H1 (cell line): ENCODE data around the gene ZNF808. TPM values are rescaled to one million over a fixed set of nuclear protein-coding genes. Genes with fewer than 3 reads are reported as not detected.

Source experiments
- CTCF ChIA-PET: fragments of 300-600 bp; sonication (Branson Sonifier 250); formaldehyde crosslinking; loops from one replicate; lab custom pipeline; 2021; ENCODE audit not compliant: partially characterized antibody; lab: Charles Lee
- POLR2A ChIA-PET: fragments of 300-600 bp; sonication (Branson Sonifier 250); formaldehyde crosslinking; loops from one replicate; lab custom pipeline; 2021; ENCODE audit warnings: inconsistent platforms; ENCODE audit not compliant: partially characterized antibody; lab: Charles Lee
- DNase-seq, 2 experiments: peaks; one replicate each; pipeline versions ENCODE4 v3.0.0 to v3.0.0-alpha.2; 2010 to 2022; ENCODE audit warnings: low spot score in 2 of 2, low read depth in 1 of 2, mixed read lengths in 1 of 2
- FAIRE-seq: peaks from 2 replicates; lab custom pipeline; 2011; peaks lifted over from hg19 to GRCh38; lab: Jason Lieb, UNC
- H2AFZ ChIP-seq: 2 replicates; pipeline ENCODE4 v1.8.1; 2012; ENCODE audit warnings: low read length, inconsistent platforms
- H2AK5ac ChIP-seq: 2 replicates; pipeline ENCODE4 v1.6.1; 2013; ENCODE audit warnings: low read depth, low read length
- H2BK120ac ChIP-seq: replicated peaks from 2 replicates; pipeline ENCODE3; 2013; ENCODE audit warnings: low read depth, low read length, inconsistent platforms
- H2BK12ac ChIP-seq: 2 replicates; pipeline ENCODE4 v1.6.1; 2013; ENCODE audit warnings: low read depth, low read length
- H2BK15ac ChIP-seq: 2 replicates; pipeline ENCODE4 v1.6.1; 2013; ENCODE audit warnings: low read length
- H2BK20ac ChIP-seq: 2 replicates; pipeline ENCODE4 v1.6.1; 2013; ENCODE audit warnings: low read length
- H2BK5ac ChIP-seq: 2 replicates; pipeline ENCODE4 v1.6.1; 2013; ENCODE audit warnings: low read depth, low read length
- H3K14ac ChIP-seq: 2 replicates; pipeline ENCODE4 v1.6.1; 2013; ENCODE audit warnings: inconsistent platforms; ENCODE audit not compliant: insufficient read length
- H3K18ac ChIP-seq: 2 replicates; pipeline ENCODE4 v1.6.1; 2013; ENCODE audit warnings: low read length; ENCODE audit errors: extremely low read depth
- H3K23ac ChIP-seq: 2 replicates; pipeline ENCODE4 v1.6.1; 2013; ENCODE audit warnings: inconsistent platforms; ENCODE audit not compliant: insufficient read length
- H3K23me2 ChIP-seq: 2 replicates; pipeline ENCODE4 v1.6.1; 2013; ENCODE audit warnings: low read depth, low read length
- H3K27ac ChIP-seq: 2 replicates; pipeline ENCODE4 v1.6.1; 2011; ENCODE audit warnings: low read depth, low read length, inconsistent platforms
- H3K27me3 ChIP-seq, 4 experiments: replicated peaks in 1 of 4; 1 replicate in 1 of 4; 2 replicates in 3 of 4; pipeline versions ENCODE4 v1.6.1 to v1.8.1; 2011 to 2013; ENCODE audit warnings: low read length in 3 of 4, mild to moderate bottlenecking in 3 of 4, inconsistent platforms in 2 of 4, mixed read lengths in 2 of 4, moderate library complexity in 1 of 4; ENCODE audit not compliant: control insufficient read depth in 3 of 4, insufficient read depth in 3 of 4; ENCODE audit errors: extremely low read depth in 1 of 4
- H3K36me3 ChIP-seq, 4 experiments: 2 replicates each; pipeline versions ENCODE4 v1.6.1 to v1.8.1; 2011 to 2013; ENCODE audit warnings: mild to moderate bottlenecking in 4 of 4, low read length in 3 of 4, moderate library complexity in 2 of 4, control low read depth in 1 of 4, inconsistent platforms in 1 of 4; ENCODE audit not compliant: insufficient read depth in 4 of 4, control insufficient read depth in 2 of 4
- H3K4ac ChIP-seq: replicated peaks from 2 replicates; pipeline ENCODE3; 2013; ENCODE audit warnings: low read length, low read depth, mixed read lengths, inconsistent platforms; ENCODE audit not compliant: insufficient read length
- H3K4me1 ChIP-seq, 4 experiments: replicated peaks in 1 of 4; 1 replicate in 1 of 4; 2 replicates in 3 of 4; pipeline versions ENCODE4 v1.6.1 to v1.8.1; 2011 to 2013; ENCODE audit warnings: low read length in 3 of 4, inconsistent platforms in 2 of 4, mixed read lengths in 1 of 4; ENCODE audit not compliant: insufficient read depth in 4 of 4, control insufficient read depth in 3 of 4
- H3K4me2 ChIP-seq, 2 experiments: 2 replicates each; pipeline versions ENCODE4 v1.6.1 to v1.8.1; 2011 to 2013; ENCODE audit warnings: low read depth in 2 of 2, low read length in 2 of 2, control low read depth in 1 of 2, inconsistent platforms in 1 of 2, mild to moderate bottlenecking in 1 of 2; ENCODE audit not compliant: insufficient read depth in 1 of 2
- H3K4me3 ChIP-seq, 4 experiments: fragments of 200-600, 300-600 bp in 1 of 4; sonication (generic), shearing (Covaris generic), sonication (Bioruptor Twin) in 1 of 4; 2 replicates each; pipeline versions ENCODE4 v1.5.1 to v1.8.1; 2011 to 2016; ENCODE audit warnings: low read length in 4 of 4, low read depth in 3 of 4, control low read depth in 2 of 4, inconsistent platforms in 2 of 4, mild to moderate bottlenecking in 2 of 4, mixed read lengths in 1 of 4, moderate library complexity in 1 of 4; ENCODE audit not compliant: insufficient read depth in 2 of 4; ENCODE audit errors: extremely low read depth in 1 of 4
- H3K56ac ChIP-seq: replicated peaks from 2 replicates; pipeline ENCODE3; 2013; ENCODE audit warnings: low read depth, mild to moderate bottlenecking, mixed read lengths, low read length, inconsistent platforms; ENCODE audit not compliant: insufficient read length
- H3K79me1 ChIP-seq: 2 replicates; pipeline ENCODE4 v1.6.1; 2013; ENCODE audit warnings: low read depth, low read length, control low read depth
- H3K79me2 ChIP-seq, 2 experiments: 2 replicates each; pipeline versions ENCODE4 v1.6.1 to v1.8.1; 2012 to 2013; ENCODE audit warnings: low read length in 2 of 2, mild to moderate bottlenecking in 2 of 2, inconsistent platforms in 1 of 2; ENCODE audit not compliant: insufficient read depth in 2 of 2, control insufficient read depth in 1 of 2
- H3K9ac ChIP-seq, 4 experiments: replicated peaks in 1 of 4; 1 replicate in 1 of 4; 2 replicates in 3 of 4; pipeline versions ENCODE4 v1.6.1 to v1.8.1; 2011 to 2013; ENCODE audit warnings: low read depth in 3 of 4, low read length in 3 of 4, control low read depth in 2 of 4, mild to moderate bottlenecking in 2 of 4, moderate library complexity in 2 of 4, inconsistent platforms in 1 of 4; ENCODE audit errors: extremely low read depth in 1 of 4
- H3K9me3 ChIP-seq, 2 experiments: 2 replicates each; pipeline versions ENCODE4 v1.6.1 to v1.8.1; 2012 to 2013; ENCODE audit warnings: mild to moderate bottlenecking in 2 of 2, moderate library complexity in 2 of 2, control low read depth in 1 of 2, inconsistent platforms in 1 of 2, low read depth in 1 of 2, low read length in 1 of 2, mixed read lengths in 1 of 2; ENCODE audit not compliant: insufficient read depth in 2 of 2
- H4K20me1 ChIP-seq, 2 experiments: replicated peaks in 1 of 2; 2 replicates each; pipeline versions ENCODE3 to v1.8.1; 2011 to 2013; ENCODE audit warnings: inconsistent platforms in 2 of 2, low read length in 2 of 2, mild to moderate bottlenecking in 1 of 2; ENCODE audit not compliant: insufficient read depth in 2 of 2, control insufficient read depth in 1 of 2
- H4K5ac ChIP-seq: 2 replicates; pipeline ENCODE4 v1.6.1; 2013; ENCODE audit warnings: low read length, low read depth, mixed read lengths, inconsistent platforms; ENCODE audit not compliant: insufficient read length
- H4K8ac ChIP-seq: 2 replicates; pipeline ENCODE4 v1.8.0; 2013; ENCODE audit warnings: mild to moderate bottlenecking, moderate library complexity, low read length, inconsistent platforms; ENCODE audit not compliant: insufficient read depth; ENCODE audit errors: extremely low read depth
- H4K91ac ChIP-seq: replicated peaks from 2 replicates; pipeline ENCODE3; 2013; ENCODE audit warnings: low read length, mixed read lengths, inconsistent platforms; ENCODE audit not compliant: insufficient read length
- CBX5 ChIP-seq: fragments of 300-800, 300-1000 bp; sonication (generic); IDR thresholded peaks from 2 replicates; pipeline ENCODE4 v1.7.1; 2016; ENCODE audit warnings: antibody characterized with exemption, low read length, low read depth
- CTBP2 ChIP-seq: IDR thresholded peaks from 2 replicates; pipeline ENCODE4 v1.7.0; 2011; ENCODE audit warnings: borderline replicate concordance, mild to moderate bottlenecking, moderate library complexity, mixed read lengths, low read length; ENCODE audit not compliant: insufficient read depth, insufficient read length
- EGR1 ChIP-seq: IDR thresholded peaks from 2 replicates; pipeline ENCODE4 v1.6.1; 2011; ENCODE audit warnings: low read depth, low read length, borderline replicate concordance
- GABPA ChIP-seq: IDR thresholded peaks from 2 replicates; pipeline ENCODE4 v1.6.1; 2011; ENCODE audit warnings: mild to moderate bottlenecking, low read length, moderate library complexity, borderline replicate concordance; ENCODE audit not compliant: insufficient read depth
- PHF8 ChIP-seq: fragments of 200-600 bp; sonication (generic); conservative IDR thresholded peaks from 2 replicates; pipeline ENCODE4 v1.7.1; 2012; ENCODE audit warnings: low read depth, mild to moderate bottlenecking, inconsistent platforms, low read length, moderate library complexity
- RXRA ChIP-seq: IDR thresholded peaks from 2 replicates; pipeline ENCODE4 v1.6.1; 2011; ENCODE audit warnings: low read depth, mild to moderate bottlenecking, low read length, moderate library complexity; ENCODE audit not compliant: insufficient read depth
- TAF7 ChIP-seq: optimal IDR thresholded peaks from 2 replicates; pipeline ENCODE3; 2011; ENCODE audit warnings: low read depth, mild to moderate bottlenecking, inconsistent platforms, low read length, moderate library complexity, borderline replicate concordance
- WGBS, 2 experiments: shearing (Covaris generic) in 1 of 2; methylation state at CpG; one replicate each; pipeline versions ENCODE4 v1.1.6 to v1.1.7; 2013 to 2015; ENCODE audit warnings: low lambda C conversion rate in 2 of 2, mixed read lengths in 2 of 2, inconsistent platforms in 1 of 2, low coverage in 1 of 2, missing lambda C conversion rate in 1 of 2; ENCODE audit not compliant: insufficient replicate concordance in 2 of 2, insufficient coverage in 1 of 2, insufficient read length in 1 of 2; ENCODE audit errors: extremely low coverage in 1 of 2, missing lambda C conversion rate in 1 of 2; 5-methylcytosine and 5-hydroxymethylcytosine counted together
- polyA plus RNA-seq, 7 experiments: library from polyadenylated mRNA; depleted of rRNA in 3 of 7; stranded (reverse) in 5 of 7; unstranded in 2 of 7; fragments of >200 nt in 5 of 7; fragments of 200-250 nt in 2 of 7; gene quantifications; 1 replicate in 5 of 7; 2 replicates in 1 of 7; 4 replicates in 1 of 7; pipeline versions ENCODE4 v1.2.1 to v1.2.3, GENCODE V29; 2011 to 2013; ENCODE audit warnings: missing spikeins in 2 of 7, mixed read lengths in 2 of 7
- total RNA-seq: library from RNA; stranded (reverse); fragmentation: NEBNext Ultra II Directional; extraction: Animal tissue kit (Norgen Biotek cat#: 25700); gene quantifications from 2 replicates; pipeline ENCODE4 v1.2.1, GENCODE V29; 2021
- TF ChIP-seq, protein P1 (sequence below): IDR thresholded peaks from 2 replicates; pipeline ENCODE4 v1.6.1; 2011; ENCODE audit warnings: low read depth, mild to moderate bottlenecking, low read length; ENCODE audit not compliant: insufficient read depth
- TF ChIP-seq, protein P2 (sequence below): IDR thresholded peaks from 2 replicates; pipeline ENCODE4 v1.6.1; 2012; ENCODE audit warnings: inconsistent platforms

The ZNF808 gene
- total and polyA plus RNA-seq, 2 of the 8 experiments (the other 6 are each of a cell fraction or from before 2014, with no cell fraction given), result 3.9 to 25.9 TPM

DNA sequence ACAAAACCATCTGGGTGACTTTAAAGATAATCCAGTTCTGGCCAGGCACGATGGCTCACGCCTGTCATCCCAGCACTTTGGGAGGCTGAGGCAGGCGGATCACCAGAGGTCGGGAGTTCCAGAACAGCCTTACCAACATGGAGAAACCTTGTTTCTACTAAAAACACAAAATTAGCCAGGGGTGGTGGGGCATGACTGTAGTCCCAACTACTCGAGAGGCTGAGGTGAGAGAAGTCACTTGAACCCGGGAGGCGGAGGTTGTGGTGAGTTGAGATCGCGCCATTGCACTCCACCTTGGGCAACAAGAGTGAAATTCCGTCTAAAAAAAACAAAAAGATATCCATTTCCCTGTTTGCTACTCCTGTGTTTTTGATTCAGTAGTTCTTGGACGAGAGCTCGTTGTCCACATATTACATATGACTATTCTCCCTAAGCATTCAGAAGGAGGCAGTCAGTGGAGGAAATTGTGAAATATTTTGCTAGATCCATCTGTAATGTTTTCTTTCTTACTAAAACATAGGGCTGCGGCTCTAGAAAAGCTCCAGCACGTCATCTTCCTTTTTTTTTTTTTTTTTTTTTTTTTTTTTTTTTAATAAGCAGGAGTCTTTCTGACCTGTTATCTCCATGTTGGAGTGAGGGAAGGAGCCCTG is 76.2 kb downstream of the ZNF808 start:
- Histone ChIP-seq H3K27me3 (peaks cover 0 to 3% (median under 1%) of the 10 kb centered on the region in 4 experiments; a peak in 3 of 7 replicates), H2BK20ac (no peak overlapping the region), H3K14ac (no peak overlapping the region), H2BK5ac (no peak overlapping the region), H3K23me2 (peaks cover 10% of the 10 kb centered on the region), H2BK15ac (no peak overlapping the region), H4K91ac (no peak overlapping the region), H3K56ac (no peak overlapping the region), H3K4me3 (no peak overlapping the region), H3K27ac (no peak overlapping the region), H2AFZ (no peak overlapping the region), H4K20me1 (no peaks in the 10 kb centered on the region), H3K23ac (no peak overlapping the region), H3K4me1 (no peaks in the 10 kb centered on the region; a peak in 3 of 7 replicates), H3K4ac (no peak overlapping the region), H2BK12ac (no peak overlapping the region), H3K18ac (no peak overlapping the region), H3K4me2 (no peak overlapping the region), H3K9me3 (no peaks in the 10 kb centered on the region), H3K79me2 (0 out of 4 replicates have a peak, but pooled peaks cover 0 to 2% of the 10 kb centered on the region in 2 experiments), H4K5ac (no peak overlapping the region), H3K79me1 (peaks cover 2% of the 10 kb centered on the region; the same call in 1 of the 2 replicates), H4K8ac (no peak overlapping the region), H3K36me3 (no peaks in the 10 kb centered on the region), H2BK120ac (no peak overlapping the region), H2AK5ac (no peak overlapping the region), H3K9ac (no peak overlapping the region)
- 97% methylated on average over 12 of the region's 14 CpGs; no CpG with 5 or more reads in 1 of the 2 experiments for WGBS, 2 experiments
- DNase-seq, result no peak
- ChIA-PET CTCF (interaction anchor here (0.8 to 1.2 kb wide), 4 partner anchors 15 to 134 kb away, joined by 3 to 4 read pairs (median 3); no protein-coding TSS in a partner anchor), POLR2A (no interaction called here)
- FAIRE-seq, result no peak
- TF ChIP-seq CBX5 (no peak), PHF8 (no peak), RXRA (no peak), EGR1 (no peak), CTBP2 (no peak), GABPA (no peak), TAF7 (no peak)
- TF ChIP-seq, protein P1, sequence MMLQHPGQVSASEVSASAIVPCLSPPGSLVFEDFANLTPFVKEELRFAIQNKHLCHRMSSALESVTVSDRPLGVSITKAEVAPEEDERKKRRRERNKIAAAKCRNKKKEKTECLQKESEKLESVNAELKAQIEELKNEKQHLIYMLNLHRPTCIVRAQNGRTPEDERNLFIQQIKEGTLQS, result no peak
- TF ChIP-seq, protein P2, sequence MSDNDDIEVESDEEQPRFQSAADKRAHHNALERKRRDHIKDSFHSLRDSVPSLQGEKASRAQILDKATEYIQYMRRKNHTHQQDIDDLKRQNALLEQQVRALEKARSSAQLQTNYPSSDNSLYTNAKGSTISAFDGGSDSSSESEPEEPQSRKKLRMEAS, result no peak
